Measurements from ENCODE around the gene SLCO2A1.

DNA sequence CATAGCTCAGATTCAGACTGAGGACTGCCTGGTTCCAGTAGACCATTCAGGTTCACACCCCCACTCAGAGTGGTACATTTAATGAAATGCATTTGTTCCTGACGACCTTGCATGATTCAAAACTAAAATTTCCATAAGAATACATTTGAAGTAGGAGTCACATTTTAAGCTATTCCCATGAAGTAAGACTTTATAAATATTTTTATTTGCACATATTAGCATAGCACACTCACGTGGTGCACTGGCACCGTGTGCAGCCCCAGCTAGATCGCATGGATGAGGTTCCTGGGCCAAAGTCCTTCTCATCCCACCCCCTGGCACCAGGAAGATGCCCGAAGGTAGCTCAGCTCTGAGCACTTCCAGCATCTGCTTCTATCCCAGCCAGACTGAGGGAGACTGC is 59.4 kb downstream of the SLCO2A1 start:
- TF ChIP-seq KLF9 (tag by site-specific recombination; IDR thresholded peaks at IDR 0.05; ENCODE audit: low read depth) (no peak), ZFP3 (tag by site-specific recombination; IDR thresholded peaks at IDR 0.05; ENCODE audit: low read depth) (no peak), ZNF707 (tag by site-specific recombination; IDR thresholded peaks at IDR 0.05) (no peak), KLF16 (tag by site-specific recombination; IDR thresholded peaks at IDR 0.05) (no peak), YY1 (tag by site-specific recombination; IDR thresholded peaks at IDR 0.05) (no peak), ZNF239 (tag by site-specific recombination; IDR thresholded peaks at IDR 0.05) (no peak), HOXA7 (CRISPR knock-in tag; IDR thresholded peaks at IDR 0.05; ENCODE audit: borderline replicate concordance) (no peak)
- TF ChIP-seq, protein P1, sequence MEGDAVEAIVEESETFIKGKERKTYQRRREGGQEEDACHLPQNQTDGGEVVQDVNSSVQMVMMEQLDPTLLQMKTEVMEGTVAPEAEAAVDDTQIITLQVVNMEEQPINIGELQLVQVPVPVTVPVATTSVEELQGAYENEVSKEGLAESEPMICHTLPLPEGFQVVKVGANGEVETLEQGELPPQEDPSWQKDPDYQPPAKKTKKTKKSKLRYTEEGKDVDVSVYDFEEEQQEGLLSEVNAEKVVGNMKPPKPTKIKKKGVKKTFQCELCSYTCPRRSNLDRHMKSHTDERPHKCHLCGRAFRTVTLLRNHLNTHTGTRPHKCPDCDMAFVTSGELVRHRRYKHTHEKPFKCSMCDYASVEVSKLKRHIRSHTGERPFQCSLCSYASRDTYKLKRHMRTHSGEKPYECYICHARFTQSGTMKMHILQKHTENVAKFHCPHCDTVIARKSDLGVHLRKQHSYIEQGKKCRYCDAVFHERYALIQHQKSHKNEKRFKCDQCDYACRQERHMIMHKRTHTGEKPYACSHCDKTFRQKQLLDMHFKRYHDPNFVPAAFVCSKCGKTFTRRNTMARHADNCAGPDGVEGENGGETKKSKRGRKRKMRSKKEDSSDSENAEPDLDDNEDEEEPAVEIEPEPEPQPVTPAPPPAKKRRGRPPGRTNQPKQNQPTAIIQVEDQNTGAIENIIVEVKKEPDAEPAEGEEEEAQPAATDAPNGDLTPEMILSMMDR (tag by site-specific recombination; IDR thresholded peaks at IDR 0.05): no peak
- TF ChIP-seq, protein P2, sequence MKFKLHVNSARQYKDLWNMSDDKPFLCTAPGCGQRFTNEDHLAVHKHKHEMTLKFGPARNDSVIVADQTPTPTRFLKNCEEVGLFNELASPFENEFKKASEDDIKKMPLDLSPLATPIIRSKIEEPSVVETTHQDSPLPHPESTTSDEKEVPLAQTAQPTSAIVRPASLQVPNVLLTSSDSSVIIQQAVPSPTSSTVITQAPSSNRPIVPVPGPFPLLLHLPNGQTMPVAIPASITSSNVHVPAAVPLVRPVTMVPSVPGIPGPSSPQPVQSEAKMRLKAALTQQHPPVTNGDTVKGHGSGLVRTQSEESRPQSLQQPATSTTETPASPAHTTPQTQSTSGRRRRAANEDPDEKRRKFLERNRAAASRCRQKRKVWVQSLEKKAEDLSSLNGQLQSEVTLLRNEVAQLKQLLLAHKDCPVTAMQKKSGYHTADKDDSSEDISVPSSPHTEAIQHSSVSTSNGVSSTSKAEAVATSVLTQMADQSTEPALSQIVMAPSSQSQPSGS (tag by site-specific recombination; IDR thresholded peaks at IDR 0.05; ENCODE audit: low read depth): no peak
- TF ChIP-seq, protein P3, sequence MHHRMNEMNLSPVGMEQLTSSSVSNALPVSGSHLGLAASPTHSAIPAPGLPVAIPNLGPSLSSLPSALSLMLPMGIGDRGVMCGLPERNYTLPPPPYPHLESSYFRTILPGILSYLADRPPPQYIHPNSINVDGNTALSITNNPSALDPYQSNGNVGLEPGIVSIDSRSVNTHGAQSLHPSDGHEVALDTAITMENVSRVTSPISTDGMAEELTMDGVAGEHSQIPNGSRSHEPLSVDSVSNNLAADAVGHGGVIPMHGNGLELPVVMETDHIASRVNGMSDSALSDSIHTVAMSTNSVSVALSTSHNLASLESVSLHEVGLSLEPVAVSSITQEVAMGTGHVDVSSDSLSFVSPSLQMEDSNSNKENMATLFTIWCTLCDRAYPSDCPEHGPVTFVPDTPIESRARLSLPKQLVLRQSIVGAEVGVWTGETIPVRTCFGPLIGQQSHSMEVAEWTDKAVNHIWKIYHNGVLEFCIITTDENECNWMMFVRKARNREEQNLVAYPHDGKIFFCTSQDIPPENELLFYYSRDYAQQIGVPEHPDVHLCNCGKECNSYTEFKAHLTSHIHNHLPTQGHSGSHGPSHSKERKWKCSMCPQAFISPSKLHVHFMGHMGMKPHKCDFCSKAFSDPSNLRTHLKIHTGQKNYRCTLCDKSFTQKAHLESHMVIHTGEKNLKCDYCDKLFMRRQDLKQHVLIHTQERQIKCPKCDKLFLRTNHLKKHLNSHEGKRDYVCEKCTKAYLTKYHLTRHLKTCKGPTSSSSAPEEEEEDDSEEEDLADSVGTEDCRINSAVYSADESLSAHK (tag by site-specific recombination; IDR thresholded peaks at IDR 0.05): no peak
- TF ChIP-seq, protein P4, sequence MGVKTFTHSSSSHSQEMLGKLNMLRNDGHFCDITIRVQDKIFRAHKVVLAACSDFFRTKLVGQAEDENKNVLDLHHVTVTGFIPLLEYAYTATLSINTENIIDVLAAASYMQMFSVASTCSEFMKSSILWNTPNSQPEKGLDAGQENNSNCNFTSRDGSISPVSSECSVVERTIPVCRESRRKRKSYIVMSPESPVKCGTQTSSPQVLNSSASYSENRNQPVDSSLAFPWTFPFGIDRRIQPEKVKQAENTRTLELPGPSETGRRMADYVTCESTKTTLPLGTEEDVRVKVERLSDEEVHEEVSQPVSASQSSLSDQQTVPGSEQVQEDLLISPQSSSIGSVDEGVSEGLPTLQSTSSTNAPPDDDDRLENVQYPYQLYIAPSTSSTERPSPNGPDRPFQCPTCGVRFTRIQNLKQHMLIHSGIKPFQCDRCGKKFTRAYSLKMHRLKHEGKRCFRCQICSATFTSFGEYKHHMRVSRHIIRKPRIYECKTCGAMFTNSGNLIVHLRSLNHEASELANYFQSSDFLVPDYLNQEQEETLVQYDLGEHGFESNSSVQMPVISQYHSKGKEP (tag by site-specific recombination; IDR thresholded peaks at IDR 0.05): no peak
- TF ChIP-seq, protein P5, sequence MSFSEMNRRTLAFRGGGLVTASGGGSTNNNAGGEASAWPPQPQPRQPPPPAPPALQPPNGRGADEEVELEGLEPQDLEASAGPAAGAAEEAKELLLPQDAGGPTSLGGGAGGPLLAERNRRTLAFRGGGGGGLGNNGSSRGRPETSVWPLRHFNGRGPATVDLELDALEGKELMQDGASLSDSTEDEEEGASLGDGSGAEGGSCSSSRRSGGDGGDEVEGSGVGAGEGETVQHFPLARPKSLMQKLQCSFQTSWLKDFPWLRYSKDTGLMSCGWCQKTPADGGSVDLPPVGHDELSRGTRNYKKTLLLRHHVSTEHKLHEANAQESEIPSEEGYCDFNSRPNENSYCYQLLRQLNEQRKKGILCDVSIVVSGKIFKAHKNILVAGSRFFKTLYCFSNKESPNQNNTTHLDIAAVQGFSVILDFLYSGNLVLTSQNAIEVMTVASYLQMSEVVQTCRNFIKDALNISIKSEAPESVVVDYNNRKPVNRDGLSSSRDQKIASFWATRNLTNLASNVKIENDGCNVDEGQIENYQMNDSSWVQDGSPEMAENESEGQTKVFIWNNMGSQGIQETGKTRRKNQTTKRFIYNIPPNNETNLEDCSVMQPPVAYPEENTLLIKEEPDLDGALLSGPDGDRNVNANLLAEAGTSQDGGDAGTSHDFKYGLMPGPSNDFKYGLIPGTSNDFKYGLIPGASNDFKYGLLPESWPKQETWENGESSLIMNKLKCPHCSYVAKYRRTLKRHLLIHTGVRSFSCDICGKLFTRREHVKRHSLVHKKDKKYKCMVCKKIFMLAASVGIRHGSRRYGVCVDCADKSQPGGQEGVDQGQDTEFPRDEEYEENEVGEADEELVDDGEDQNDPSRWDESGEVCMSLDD (tag by site-specific recombination; IDR thresholded peaks at IDR 0.05): no peak
